IPS DF 4.7 (cell line): ENCODE measurements around the gene LIMA1.
"Not testable (repeated sequence)": the region's sequence is repeated elsewhere in the genome, so short reads cannot be mapped to it uniquely, and the experiment has no call there.

ENCODE experiments used
- DNase-seq: peaks from one replicate; pipeline ENCODE4 v3.0.0-alpha.2; 2013; ENCODE audit warnings: low spot score; ENCODE audit errors: extremely low read depth

LIMA1 gene

DNA sequence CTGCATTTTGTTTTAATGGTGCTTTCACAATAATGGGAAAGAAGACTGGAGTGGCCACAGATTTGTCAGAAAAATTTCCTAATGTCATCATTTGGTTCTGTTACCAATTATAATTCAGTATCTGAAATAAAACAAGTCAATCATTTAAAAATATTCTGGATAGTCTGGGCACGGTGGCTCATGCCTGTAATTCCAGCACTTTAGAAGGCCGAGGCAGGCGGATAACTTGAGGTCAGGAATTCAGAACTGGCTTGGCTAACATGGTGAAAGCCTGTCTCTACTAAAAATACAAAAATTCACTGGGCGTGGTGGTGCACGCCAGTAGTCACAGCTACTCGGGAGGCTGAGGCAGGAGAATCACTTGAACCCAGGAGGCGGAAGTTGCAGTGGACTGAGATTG is 4.0 kb upstream of the LIMA1 start:
- no peak for DNase-seq

DNA sequence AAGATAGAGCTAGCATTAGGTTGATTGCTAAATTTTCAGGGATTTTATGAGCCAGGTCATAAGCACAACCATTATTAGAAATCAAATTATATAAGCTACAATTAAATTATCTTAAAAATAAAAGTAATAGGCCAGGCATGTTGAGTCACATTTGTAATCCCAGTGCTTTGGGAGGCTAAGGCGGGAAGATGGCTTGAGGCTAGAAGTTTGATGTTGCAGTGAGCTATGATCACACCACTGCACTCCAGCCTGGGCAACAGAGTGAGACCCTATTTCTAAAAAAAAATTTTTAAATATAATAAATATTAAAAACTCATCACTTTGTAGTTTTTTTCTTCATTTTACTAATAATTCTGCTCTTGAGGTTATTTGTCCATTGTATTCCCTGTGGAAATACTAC is 1.9 kb upstream of the LIMA1 start:
- DNase-seq: no peak

DNA sequence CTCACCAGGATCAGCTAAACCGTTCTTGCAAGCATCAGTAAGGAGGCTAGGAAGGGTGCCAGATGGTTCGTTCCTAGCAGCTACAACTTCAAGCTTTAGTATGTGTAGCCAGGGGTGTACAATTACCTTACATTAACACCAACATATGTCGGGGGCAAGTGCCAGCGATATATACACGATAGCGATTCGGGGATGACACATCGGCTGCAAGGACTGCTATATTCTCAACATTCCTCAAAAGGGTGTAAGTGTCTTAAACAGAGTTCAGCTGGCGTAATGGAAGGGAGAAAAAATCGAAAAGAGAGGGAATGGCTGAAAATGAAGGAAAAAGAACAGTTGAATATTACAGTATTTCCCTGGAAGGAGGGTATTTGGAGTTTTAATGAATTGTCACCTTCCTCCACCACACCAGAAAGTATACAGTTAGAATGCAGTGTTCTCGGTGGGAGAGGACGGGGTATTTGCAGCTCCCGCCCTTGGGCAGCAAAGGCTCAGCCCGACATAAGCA is 545 bp downstream of the LIMA1 start:
- DNase-seq: no peak

DNA sequence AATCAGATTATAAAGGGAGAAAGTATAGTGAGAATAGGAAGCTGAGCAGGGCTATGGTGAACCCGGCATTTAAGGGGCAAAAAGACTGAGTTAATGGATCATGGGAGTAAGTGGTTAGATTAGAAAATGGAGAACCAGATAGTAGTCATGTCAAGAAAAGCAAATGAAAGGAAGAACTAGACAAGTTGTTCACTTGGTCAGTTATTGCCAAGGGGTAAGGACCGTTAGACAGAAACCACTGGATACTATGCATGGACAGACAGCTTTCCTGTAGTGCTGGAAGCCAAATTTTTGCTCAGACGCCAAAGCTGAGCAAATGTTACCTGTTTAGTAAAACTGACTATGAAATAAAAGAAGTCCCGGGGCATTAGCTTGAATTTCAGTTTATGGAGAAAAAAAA is 3.8 kb downstream of the LIMA1 start:
- no peak for DNase-seq

DNA sequence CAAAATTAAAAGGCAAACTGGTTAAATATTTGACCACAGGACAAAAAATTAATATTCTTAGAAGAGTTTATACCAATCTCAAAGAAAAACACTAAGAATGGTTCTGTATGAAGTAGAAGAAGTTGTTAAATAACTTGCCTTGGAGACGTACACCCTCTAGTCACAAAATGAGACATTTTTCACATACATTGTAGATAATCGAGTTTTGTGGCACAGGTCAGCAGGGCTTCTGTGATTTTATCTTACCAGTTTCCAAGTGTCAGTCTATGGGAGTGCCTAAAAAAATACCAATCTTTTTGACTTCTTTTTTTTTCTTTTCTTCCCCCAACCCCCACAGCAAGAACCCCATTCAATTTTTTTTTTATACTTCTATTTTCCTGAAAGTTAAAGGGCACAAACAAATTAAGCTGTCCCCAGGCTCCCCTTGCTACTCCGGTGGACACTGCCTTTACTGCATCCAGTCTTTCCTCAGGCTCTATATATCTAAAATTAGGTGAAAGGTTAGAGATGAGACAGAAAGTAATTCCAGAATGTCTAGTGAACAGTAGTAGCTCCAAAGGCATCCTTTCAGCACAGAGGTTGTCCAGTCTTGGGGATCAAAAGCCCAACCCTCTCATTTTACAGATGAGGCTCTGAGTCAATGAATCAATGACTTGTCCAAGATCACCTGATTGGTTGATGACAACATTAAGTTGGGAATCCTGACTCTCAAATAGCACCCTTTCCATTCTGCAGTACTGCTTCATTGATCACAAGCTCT is 6.2 kb downstream of the LIMA1 start:
- DNase-seq: no peak

DNA sequence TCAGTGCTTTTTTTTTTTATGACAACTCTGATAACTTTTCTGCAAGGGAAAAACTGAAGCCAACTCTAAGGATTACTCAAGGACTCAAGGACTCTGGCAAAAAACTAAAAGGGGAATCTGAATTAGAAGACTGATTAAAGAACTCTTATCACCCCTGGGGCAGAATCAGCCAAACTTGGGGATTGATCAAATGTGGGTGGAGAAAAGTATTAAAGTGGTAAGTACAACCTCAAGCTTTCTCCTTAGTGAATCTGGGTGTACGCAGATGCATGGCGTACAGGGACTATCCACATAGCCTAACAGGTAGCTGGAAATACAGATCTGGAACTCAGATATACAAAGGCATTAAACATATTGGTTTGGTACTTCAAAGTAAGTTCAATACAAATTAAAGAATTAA is 7.3 kb downstream of the LIMA1 start:
- DNase-seq: no peak

DNA sequence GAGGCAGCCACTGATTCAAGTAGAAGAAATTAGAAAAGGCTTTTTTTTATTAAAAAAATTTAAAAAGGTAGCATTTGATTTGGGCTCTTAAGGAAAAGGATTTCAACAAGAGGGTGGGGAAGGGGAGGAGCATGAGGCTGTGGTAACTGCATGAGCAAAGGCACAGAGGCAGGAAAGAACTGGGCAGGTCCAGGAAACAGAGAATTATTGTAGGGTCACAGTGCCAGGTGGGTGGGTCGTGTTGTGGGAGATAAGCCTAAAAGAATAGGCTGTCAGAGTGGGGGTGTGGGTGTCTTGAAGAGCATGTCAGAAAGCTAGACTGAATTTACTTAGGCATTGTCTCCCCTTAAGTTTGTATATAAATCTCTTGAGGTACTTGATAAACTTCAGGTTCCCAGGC is 7.8 kb downstream of the LIMA1 start:
- no peak for DNase-seq

DNA sequence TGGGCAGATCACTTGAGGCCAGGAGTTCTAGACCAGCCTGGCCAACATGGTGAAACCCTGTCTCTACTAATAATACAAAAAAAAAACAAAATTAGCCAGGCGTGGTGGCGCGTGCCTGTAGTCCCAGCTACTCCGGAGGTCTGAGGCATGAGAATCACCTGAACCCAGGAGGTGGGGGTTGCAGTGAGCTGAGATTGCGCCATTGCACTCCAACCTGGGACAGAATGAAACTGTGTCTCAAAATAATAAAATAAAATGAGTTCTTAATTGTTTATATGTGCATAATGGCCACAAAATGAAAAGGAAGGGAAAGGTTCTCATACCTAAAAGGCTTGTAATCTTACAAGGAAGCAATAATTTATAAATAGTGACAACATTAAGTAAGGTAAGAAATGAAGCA is 8.2 kb downstream of the LIMA1 start:
- not testable (repeated sequence) for DNase-seq

DNA sequence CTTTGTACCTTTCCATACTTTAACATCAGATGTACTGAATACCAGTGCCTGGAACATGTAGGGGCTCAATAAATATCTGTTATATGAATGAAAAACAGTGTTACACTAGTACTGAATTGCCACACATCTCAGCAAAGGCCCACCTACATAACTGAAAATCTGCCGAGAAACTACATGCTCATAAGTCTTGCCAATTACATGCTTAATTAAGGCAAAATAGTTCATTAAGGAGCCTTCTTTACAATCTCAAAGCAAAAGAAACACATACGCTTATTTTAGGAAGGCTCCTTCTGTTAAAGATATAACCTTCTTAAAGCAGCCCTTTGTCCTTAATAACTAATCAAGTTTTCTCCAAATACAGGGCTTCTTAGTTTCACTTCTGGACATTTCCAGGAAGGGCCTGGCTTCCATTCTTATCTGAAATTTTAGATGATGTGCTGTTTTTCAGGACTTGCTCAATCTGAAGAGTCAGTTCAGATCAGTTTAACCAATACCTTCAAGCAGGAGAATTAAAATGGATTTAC is 11.5 kb downstream of the LIMA1 start:
- DNase-seq: no peak

DNA sequence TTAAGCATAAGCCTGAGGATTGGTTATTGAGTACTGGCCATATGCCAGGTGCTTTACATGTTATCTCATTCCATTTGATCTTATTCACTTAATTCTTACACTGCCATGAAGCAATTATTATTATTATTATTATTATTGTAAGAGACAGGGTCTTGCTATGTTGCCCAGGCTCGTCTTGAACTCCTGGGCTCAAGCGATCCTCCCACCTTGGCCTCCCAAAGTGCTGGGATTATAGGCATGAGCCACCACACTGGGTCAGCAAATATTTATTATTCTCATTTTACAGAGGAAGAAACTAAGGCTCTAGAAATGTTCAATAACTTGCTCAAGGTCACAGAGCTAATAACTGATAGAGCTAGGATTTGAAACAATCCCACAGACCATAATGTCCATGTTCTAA is 14.8 kb downstream of the LIMA1 start:
- DNase-seq: no peak

DNA sequence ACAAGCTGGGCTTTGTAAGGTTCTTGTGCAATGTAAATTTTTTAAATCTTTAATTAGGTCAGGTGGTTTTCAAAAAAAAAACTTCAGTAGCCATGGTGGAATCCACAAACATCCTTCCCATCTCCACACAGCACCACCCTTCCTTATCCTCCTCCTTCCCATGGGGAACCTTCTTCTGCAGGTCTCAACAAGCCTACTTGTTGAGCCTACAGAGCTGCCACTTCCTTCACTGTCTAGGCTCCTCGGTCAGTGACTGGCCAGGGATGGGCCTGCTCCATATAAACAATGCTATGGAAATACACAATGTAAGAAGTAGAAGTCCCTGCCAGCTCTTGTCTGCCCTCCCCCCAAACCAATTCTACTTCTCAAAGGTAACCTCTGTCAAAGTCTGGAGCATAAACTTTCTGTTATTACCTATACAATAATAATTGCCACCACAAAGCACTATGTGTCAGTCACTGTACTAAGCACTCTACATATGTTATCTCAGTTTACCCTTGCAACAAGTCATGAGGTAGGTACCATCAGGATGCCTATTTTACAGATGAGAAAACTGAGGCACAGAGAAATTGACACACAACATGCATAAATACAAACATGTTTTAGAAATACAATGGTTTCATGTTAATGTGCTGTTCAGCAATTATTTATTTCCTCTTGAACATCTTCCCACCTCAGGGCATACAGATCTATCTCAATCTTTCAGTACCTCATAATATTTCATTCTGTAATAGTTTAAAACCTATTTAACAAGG is 17.4 kb downstream of the LIMA1 start:
- no peak for DNase-seq

DNA sequence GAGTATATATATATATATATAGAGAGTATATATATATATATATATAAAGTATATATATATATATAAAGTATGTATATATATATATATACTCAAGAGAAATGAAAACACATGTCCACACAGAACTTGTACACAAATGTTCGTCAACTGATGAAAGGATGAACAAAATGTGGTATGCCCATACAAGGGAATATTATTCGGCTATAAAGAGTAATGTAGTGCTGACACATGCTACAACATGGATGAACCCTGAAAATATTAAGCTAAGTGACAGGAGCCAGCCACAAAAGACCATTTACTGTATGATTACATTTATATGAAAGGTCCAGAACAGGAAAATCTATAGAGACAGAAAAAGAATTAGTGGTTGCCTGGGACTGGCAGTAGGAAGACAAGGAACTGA is 19.5 kb downstream of the LIMA1 start:
- no peak for DNase-seq

DNA sequence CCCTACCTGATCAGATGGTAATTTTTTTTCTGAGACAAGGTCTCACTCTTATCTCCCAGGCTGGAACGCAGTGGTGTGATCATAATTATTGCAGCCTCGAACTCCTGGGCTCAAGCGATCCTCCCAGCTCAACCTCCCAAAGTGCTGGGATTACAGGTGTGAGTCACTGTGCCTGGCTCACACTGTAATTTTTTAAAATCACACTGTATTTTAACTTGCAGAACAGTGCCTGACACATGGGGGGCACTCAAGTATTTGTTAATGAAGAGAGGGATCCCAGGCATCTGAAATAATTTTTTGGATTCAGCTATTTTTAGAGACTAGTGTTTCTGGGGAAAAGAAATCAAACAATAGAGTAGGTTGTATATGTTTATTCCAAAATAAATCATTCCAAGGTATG is 21.7 kb downstream of the LIMA1 start:
- DNase-seq: no peak

DNA sequence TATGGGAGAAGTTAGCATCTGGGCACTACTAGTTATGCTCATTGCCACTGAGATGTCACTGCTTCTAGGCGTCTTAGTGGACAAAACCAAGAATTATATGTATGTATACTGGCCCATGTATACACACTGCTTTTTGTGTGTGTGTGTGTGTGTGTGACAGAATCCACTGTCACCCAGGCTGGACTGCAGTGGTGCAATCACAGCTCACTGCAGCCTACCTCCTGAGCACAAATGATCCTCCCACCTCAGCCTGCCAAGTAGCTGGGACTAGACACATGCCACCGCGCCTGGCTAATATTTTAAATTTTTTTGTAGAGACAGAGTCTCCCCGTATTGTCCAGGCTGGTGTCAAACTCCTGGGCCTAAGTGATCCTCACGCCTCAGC is 25.2 kb downstream of the LIMA1 start:
- no peak for DNase-seq

DNA sequence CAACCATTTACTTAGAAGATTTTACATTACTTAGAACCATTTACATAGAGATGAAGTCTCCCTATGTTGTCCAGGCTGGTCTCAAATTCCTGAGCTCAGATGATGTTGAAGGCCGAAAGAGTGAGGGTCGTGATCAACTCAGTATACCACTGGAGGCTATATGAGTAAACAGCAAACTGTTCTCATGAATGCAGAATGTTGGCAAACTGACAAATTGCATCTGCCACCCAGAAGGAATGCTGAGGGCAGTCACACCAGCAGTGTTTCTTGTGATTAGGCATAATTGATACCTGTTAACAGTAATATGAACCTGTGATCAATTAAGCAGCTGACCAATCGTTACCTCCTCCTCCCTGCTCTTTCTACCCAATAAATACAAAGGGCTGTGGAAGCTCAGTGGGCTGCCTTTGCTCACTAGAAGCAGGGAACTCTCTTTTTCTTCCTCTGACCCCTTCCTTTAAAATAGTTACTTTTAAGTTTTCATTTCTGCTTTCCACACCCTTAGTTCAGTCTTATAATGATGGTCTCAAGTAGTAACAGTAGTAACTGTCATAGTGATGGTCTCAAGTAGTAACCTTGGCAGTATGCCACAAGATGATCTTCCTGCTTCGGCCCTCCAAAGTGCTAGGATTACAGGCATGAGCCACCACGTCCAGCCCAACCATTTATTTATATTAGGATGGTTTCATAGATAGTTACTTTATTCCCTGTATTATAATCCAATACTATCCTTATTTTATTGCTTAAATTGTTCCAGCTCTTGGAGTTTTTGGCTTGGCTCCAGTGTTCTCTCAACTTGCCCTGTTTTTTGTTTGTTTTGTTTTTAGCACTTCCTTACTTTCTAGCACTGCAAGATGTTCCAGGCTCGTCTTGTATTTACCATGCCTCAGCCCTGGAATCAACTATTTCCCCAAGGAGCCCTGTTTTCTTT is 25.8 kb downstream of the LIMA1 start:
- no peak for DNase-seq

DNA sequence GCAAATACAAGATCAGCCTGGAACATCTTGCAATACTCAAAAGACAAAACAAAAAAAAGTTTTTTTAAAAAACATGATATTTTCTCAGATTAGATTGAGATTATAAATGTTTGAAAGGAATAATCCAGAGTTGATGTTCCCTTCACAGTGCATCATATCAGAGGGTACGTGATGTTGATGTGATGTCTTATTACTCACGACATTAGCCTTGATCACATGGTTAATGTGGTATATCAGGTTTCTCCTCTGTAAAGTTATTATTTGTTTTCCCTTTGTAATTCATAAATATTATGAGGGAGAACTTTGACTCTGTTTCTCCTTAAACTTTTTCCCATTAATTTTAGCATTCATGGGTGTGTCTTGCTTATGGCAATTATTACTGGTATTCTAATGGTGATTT is 26.6 kb downstream of the LIMA1 start:
- no peak for DNase-seq

DNA sequence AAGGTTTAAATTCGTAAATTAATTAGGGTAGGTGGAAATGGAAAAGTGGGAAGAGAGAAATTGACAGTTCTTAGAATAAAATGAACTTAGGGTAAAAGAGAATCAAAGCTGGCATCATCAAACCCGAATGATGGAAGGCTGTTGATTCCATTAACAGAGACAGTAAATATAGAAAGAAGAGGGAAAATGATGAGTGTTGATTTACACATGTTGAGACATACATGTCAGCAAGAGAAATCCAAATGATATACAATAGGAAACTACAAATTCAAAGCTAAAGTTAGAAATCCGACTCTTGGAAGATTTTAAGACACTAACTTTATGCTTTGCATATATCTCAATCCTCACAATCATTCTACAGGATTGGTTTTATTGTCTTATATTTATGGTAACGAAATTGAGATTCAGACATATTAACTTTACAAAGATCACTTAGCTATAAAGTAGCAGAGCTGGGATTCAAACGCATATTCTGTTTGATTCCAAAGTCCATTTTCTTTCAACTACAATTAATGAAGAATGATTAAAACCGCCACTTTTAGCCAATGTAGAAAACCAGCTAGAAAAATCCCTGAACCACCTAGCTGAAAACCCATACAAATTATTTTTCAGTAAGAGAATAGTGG is 30.2 kb downstream of the LIMA1 start:
- DNase-seq: no peak

DNA sequence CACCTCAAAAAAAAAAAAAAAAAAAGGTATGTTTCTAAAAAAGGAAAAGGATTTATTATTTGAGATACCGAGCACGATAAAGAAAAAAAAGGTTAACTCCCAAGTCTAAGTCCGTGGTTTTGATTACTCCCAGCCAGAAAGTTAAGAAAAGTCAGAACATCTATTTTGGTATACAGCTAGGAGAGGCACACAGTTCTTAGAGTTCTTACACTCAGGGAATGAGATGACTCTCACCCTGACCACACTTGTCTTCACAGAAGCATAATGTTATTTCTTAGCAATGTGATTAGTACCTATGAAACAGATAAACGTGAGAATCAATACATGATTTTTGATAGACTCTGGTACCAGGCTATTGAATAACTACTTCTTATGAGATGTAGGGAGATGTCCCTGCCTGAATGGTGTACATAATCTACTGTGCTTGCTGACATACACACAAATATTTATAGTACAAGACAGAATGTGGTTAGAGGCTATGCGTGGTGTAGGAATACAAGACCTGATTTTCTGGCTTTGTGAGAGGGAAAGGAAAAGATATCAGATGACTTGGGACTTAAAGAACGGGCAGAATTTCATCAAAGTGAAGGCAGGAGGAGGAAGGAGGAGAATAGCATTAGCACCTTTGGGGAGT is 31.6 kb downstream of the LIMA1 start:
- DNase-seq: no peak

DNA sequence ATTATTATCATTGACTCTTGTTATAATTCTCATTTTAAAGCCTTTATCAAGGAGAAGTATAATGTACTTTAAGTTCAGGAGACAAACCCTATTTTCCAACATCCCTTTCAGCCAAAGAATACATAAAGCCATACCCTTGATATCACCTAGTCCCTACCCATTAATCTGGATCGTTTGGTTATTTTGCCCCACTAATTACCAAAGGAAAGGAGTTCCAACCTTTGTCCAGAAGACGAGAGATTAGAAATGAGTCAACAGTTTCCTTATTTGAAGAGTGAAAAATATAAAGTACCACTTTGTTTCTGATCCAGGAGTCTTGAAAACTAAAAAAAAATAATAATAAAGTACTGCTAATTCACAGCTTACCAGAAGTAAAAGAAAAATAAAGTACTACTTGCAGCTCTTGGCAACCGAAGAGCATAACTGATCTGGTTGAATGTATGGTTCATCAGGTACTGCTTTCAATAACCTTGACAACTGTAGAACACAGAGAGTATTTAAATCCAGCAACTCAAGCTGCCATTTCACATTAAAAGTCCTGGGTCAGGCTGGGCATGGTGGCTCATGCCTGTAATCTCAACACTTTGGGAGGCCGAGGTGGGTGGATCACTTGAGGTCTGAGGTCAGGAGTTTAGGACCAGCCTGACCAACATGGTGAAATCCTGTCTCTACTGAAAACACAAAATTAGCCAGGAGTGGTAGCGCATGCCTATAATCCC is 33.7 kb downstream of the LIMA1 start:
- DNase-seq: no peak

DNA sequence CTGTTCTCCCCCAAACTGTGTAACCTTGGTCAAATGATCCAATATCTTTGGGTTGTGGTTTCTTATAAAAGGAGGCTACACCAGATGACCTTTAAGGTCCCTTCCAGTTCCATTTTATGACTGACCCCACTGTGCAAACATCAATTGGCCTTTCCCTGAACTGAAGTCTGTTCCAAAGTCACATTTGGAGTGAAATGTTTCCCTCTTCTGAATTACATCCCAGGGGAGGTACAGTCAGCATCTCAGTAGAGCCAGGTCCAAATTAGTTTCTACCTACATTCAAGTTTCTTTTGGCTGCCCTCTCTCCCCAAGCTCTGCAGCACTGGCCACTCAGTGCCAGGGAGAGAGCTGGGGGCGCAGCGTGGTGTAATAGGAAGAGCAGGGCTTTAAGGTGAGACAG is 34.4 kb downstream of the LIMA1 start:
- DNase-seq: no peak
